AG10803 (cell line): ENCODE data around the gene ARHGAP20.
A peak's percentile ranks its signal among the peaks of the same experiment; 100 is the strongest.

ENCODE experiments used
- DNase-seq: peaks from one replicate; pipeline ENCODE4 v3.0.0; 2010; ENCODE audit warnings: low read depth
- H3K4me3 ChIP-seq: 2 replicates; pipeline ENCODE4 v1.5.1; 2011; ENCODE audit warnings: mild to moderate bottlenecking, low read length, control low read depth
- CTCF ChIP-seq: conservative IDR thresholded peaks from 2 replicates; pipeline ENCODE4 v1.5.1; 2011; ENCODE audit warnings: mild to moderate bottlenecking, low read length, control low read depth, inconsistent platforms

Gene ARHGAP20

GRCh38 chr11:110720431-110721275 is 8.4 kb upstream of the ARHGAP20 start:
- no peak overlapping the region for H3K4me3 ChIP-seq
- TF ChIP-seq CTCF, result no peak
- peak; percentile 3 for DNase-seq

- TF ChIP-seq CTCF, result no peak
- no peak overlapping the region for H3K4me3 ChIP-seq
- peak; percentile 8 for DNase-seq
These were observed 4.1 kb upstream of the ARHGAP20 start for GRCh38 chr11:110716361-110716760.

GRCh38 chr11:110715541-110715940 is 3.3 kb upstream of the ARHGAP20 start:
- TF ChIP-seq CTCF, result no peak
- H3K4me3 ChIP-seq, result no peak overlapping the region
- DNase-seq, result peak; percentile 31

- no peak for TF ChIP-seq CTCF
- no peak overlapping the region for H3K4me3 ChIP-seq
- no peak for DNase-seq
These were observed 1.2 kb upstream of the ARHGAP20 start for GRCh38 chr11:110713449-110713776.

- peak overlapping the region; percentile 52 for H3K4me3 ChIP-seq
- 0 out of 2 replicates have a peak, but pooled peaks have one; percentile 3 for TF ChIP-seq CTCF
- peak; percentile 1 for DNase-seq
These were observed 617 bp upstream of the ARHGAP20 start for GRCh38 chr11:110712659-110713448.

- DNase-seq, result no peak
- TF ChIP-seq CTCF, result no peak
- H3K4me3 ChIP-seq, result peak overlapping the region; percentile 44
These were observed 825 bp downstream of the ARHGAP20 start for GRCh38 chr11:110711448-110711775.
